Natural killer cell treated with Interleukin-12 subunit alpha and Interleukin-12 subunit beta and Interleukin-15 and Interleukin-18, amount 100 ng/mL, for 72 hours (primary cell): ENCODE results near the gene HNRNPA3. TPM values are rescaled to one million over a fixed set of nuclear protein-coding genes. Genes with fewer than 3 reads are reported as not detected.

Experiments used
- ATAC-seq, 2 donors: fragments of 150-1000 bp; cut with Tn5 transposase in 1 of 2; sonication (Bioruptor Pico), chemical (Tn5 transposase) in 1 of 2; 2 replicates each; pipeline ENCODE4 v1.10.0; 2021
- DNase-seq: peaks from one replicate; pipeline ENCODE4 v3.0.0; 2022; ENCODE audit warnings: low spot score
- H3K27ac Mint-ChIP-seq, 2 donors: 1 replicate in 1 of 2; 2 replicates in 1 of 2; pipeline ENCODE4 v1.8.0; 2022; ENCODE audit warnings: mixed read lengths in 2 of 2, mild to moderate bottlenecking in 1 of 2, moderate library complexity in 1 of 2
- H3K27me3 Mint-ChIP-seq, 2 donors: 1 replicate in 1 of 2; 2 replicates in 1 of 2; pipeline ENCODE4 v1.8.0; 2022; ENCODE audit warnings: mixed read lengths in 2 of 2
- H3K36me3 Mint-ChIP-seq: one replicate; pipeline ENCODE4 v1.8.0; 2022; ENCODE audit warnings: mixed read lengths
- H3K4me1 Mint-ChIP-seq, 2 donors: 1 replicate in 1 of 2; 2 replicates in 1 of 2; pipeline ENCODE4 v1.8.0; 2022; ENCODE audit warnings: low read depth in 2 of 2, mixed read lengths in 2 of 2, mild to moderate bottlenecking in 1 of 2
- H3K4me3 Mint-ChIP-seq: one replicate; pipeline ENCODE4 v1.8.0; 2022; ENCODE audit warnings: mixed read lengths
- H3K9me3 Mint-ChIP-seq: 2 replicates; pipeline ENCODE4 v1.8.0; 2022; ENCODE audit warnings: mixed read lengths
- total RNA-seq, 2 donors: library from RNA; stranded (reverse); gene quantifications; one replicate each; pipeline ENCODE4 v1.2.3, GENCODE V29; 2022

HNRNPA3 gene
- total RNA-seq, 2 donors from 2014 or later = 170 to 282 TPM

- no peak for DNase-seq
- Mint-ChIP-seq H3K9me3 (no peaks in the 10 kb centered on the region), H3K27ac (no peak overlapping the region), H3K4me1 (peaks cover 0 to 3% of the 10 kb centered on the region in 2 donors), H3K4me3 (no peak overlapping the region), H3K27me3 (no peaks in the 10 kb centered on the region), H3K36me3 (no peaks in the 10 kb centered on the region)
- ATAC-seq = no peak
Measured at GRCh38 chr2:177271981-177272666, 59.5 kb downstream of the HNRNPA3 start.

GRCh38 chr2:177272765-177273164 lies 60.2 kb downstream of the HNRNPA3 start:
- no peak overlapping the region for H3K27ac Mint-ChIP-seq

GRCh38 chr2:177273408-177273807 lies 60.8 kb downstream of the HNRNPA3 start:
- H3K4me3 Mint-ChIP-seq = no peak overlapping the region
- no peak overlapping the region for H3K27ac Mint-ChIP-seq
- peaks cover 0 to 3% of the 10 kb centered on the region in 2 donors for H3K4me1 Mint-ChIP-seq
- H3K9me3 Mint-ChIP-seq = no peaks in the 10 kb centered on the region
- ATAC-seq (no peak), DNase-seq (no peak)
- no peaks in the 10 kb centered on the region for H3K27me3 Mint-ChIP-seq
- H3K36me3 Mint-ChIP-seq = no peaks in the 10 kb centered on the region

More at GRCh38 chr2:177272765-177273164, 60.2 kb downstream of the HNRNPA3 start:
- Mint-ChIP-seq H3K36me3 (no peaks in the 10 kb centered on the region), H3K9me3 (no peaks in the 10 kb centered on the region), H3K4me1 (peaks cover 0 to 3% of the 10 kb centered on the region in 2 donors), H3K27me3 (no peaks in the 10 kb centered on the region), H3K4me3 (no peak overlapping the region)
- DNase-seq = no peak
- ATAC-seq = no peak

Other genes with a start within 250 kb of the HNRNPA3 start
- gene NFE2L2, start 51.9 kb downstream of the HNRNPA3 start, total RNA-seq = 10 to 100 TPM; 71.2 to 96.6 TPM
- 10 to 100 TPM; 54.3 to 62.2 TPM for gene AGPS, start 180.0 kb downstream of the HNRNPA3 start, total RNA-seq